Neural cell (in vitro differentiated cells): Measurements from ENCODE around the gene FNDC3B.

ENCODE experiments used
- CTCF ChIP-seq: fragments of 450-650 bp; IDR thresholded peaks from 2 replicates; pipeline ENCODE4 v1.5.1; 2014; ENCODE audit warnings: antibody characterized with exemption, mild to moderate bottlenecking, moderate library complexity; ENCODE audit not compliant: poor library complexity, severe bottlenecking
- EZH2 ChIP-seq: fragments of 200-600, 300-800 bp; shearing (Covaris generic), sonication (generic); IDR thresholded peaks from 2 replicates; pipeline ENCODE4 v1.6.1; 2014; ENCODE audit warnings: antibody characterized with exemption, low read length, borderline replicate concordance, mild to moderate bottlenecking; ENCODE audit not compliant: insufficient read depth, poor library complexity, severe bottlenecking
- SMC3 ChIP-seq: fragments of 450-650 bp; conservative IDR thresholded peaks from 2 replicates; pipeline ENCODE4 v1.6.1; 2014; ENCODE audit warnings: antibody characterized with exemption, mild to moderate bottlenecking, moderate library complexity; ENCODE audit not compliant: poor library complexity

GRCh38 chr3:172072543-172072942 is 33.2 kb downstream of the FNDC3B start:
- TF ChIP-seq EZH2 (no peak), CTCF (no peak), SMC3 (no peak)
